Caco-2 (cell line): ENCODE measurements around the gene ALK. TPM values are rescaled to one million over a fixed set of nuclear protein-coding genes. Genes with fewer than 3 reads are reported as not detected.

ENCODE experiments used
- BruUV-seq: library from RNA; stranded (reverse); fragments of 400-500 nt; replicated peaks from 2 replicates; lab custom pipeline; 2021; lab: Mats Ljungman, UMichigan
- CTCF ChIA-PET: fragments of 300-600 bp; sonication (Branson Sonifier 250); formaldehyde crosslinking; loops from one replicate; lab custom pipeline; 2022; ENCODE audit warnings: antibody characterized with exemption; lab: Charles Lee
- POLR2A ChIA-PET: fragments of 300-600 bp; sonication (Branson Sonifier 250); formaldehyde crosslinking; loops from one replicate; lab custom pipeline; 2022; ENCODE audit warnings: antibody characterized with exemption; lab: Charles Lee
- DNase-seq, 2 experiments: peaks; one replicate each; pipeline versions ENCODE4 v3.0.0 to v3.0.0-alpha.2; 2020 to 2022
- H3K27me3 ChIP-seq: replicated peaks from 2 replicates; pipeline ENCODE4 v1.6.0; 2011; ENCODE audit warnings: low read length; ENCODE audit not compliant: control insufficient read depth, insufficient read depth
- H3K36me3 ChIP-seq: 2 replicates; pipeline ENCODE4 v1.5.1; 2011; ENCODE audit warnings: low read length; ENCODE audit not compliant: control insufficient read depth, insufficient read depth
- H3K4me1 ChIP-seq: fragments of 250-450 bp; sonication (Bioruptor Pico); 2 replicates; pipeline ENCODE4 v1.5.1; 2020; ENCODE audit warnings: mild to moderate bottlenecking
- H3K4me3 ChIP-seq: 2 replicates; pipeline ENCODE4 v1.5.1; 2011; ENCODE audit warnings: low read depth, mild to moderate bottlenecking, control low read depth, low read length
- H3K9me3 ChIP-seq: fragments of 250-450 bp; sonication (Bioruptor Pico); 2 replicates; pipeline ENCODE4 v1.5.1; 2020; ENCODE audit warnings: mild to moderate bottlenecking, moderate library complexity
- H3K27ac Mint-ChIP-seq: one replicate; pipeline ENCODE4 v1.8.0; 2022; ENCODE audit warnings: mixed read lengths; ENCODE audit not compliant: unreplicated experiment
- H3K27me3 Mint-ChIP-seq: one replicate; pipeline ENCODE4 v1.8.0; 2022; ENCODE audit warnings: mixed read lengths; ENCODE audit not compliant: insufficient read depth, unreplicated experiment
- H3K36me3 Mint-ChIP-seq: one replicate; pipeline ENCODE4 v1.8.0; 2022; ENCODE audit warnings: mild to moderate bottlenecking, mixed read lengths; ENCODE audit not compliant: insufficient read depth, unreplicated experiment
- H3K4me1 Mint-ChIP-seq: one replicate; pipeline ENCODE4 v1.8.0; 2022; ENCODE audit warnings: low read depth, mixed read lengths; ENCODE audit not compliant: unreplicated experiment
- H3K4me3 Mint-ChIP-seq: one replicate; pipeline ENCODE4 v1.8.0; 2022; ENCODE audit warnings: mild to moderate bottlenecking, moderate library complexity, mixed read lengths; ENCODE audit not compliant: unreplicated experiment
- H3K9me3 Mint-ChIP-seq: one replicate; pipeline ENCODE4 v1.8.0; 2022; ENCODE audit warnings: mixed read lengths; ENCODE audit not compliant: unreplicated experiment
- CTCF ChIP-seq, 2 experiments: fragments of 200-600 bp in 1 of 2; IDR thresholded peaks; 1 replicate in 1 of 2; 2 replicates in 1 of 2; pipeline versions ENCODE4 v1.5.1 to v1.8.0; 2011 to 2022; ENCODE audit warnings: antibody characterized with exemption in 1 of 2, control low read depth in 1 of 2, inconsistent platforms in 1 of 2, low read depth in 1 of 2, low read length in 1 of 2, mild to moderate bottlenecking in 1 of 2, moderate library complexity in 1 of 2; ENCODE audit not compliant: insufficient read depth in 1 of 2, severe bottlenecking in 1 of 2, unreplicated experiment in 1 of 2
- intact Hi-C: fragments of 100-400 bp; cut with micrococcal nuclease; formaldehyde crosslinking; loops from one replicate; pipeline ENCODE4 v1.10.0; 2022; ENCODE audit not compliant: unreplicated experiment
- total RNA-seq: library from RNA; stranded (reverse); gene quantifications from 2 replicates; pipeline ENCODE4 v1.2.3, GENCODE V29; 2022

The ALK gene
- total RNA-seq, 1 experiment from 2014 or later, result 0.11 TPM

- ChIA-PET CTCF (no interaction called here), POLR2A (no interaction called here)
- H3K27ac Mint-ChIP-seq, result no peak overlapping the region
- no peak overlapping the region for H3K4me3 ChIP-seq
- peaks cover 18% of the 10 kb centered on the region for H3K27me3 Mint-ChIP-seq
- intact Hi-C loops, result no loop called here
- BruUV-seq, result no TSS peak
- no peak for TF ChIP-seq CTCF (IDR thresholded peaks at IDR 0.05; ENCODE audit: insufficient read depth in 1 of 2, low read depth in 1 of 2, low read length in 1 of 2, severe bottlenecking in 1 of 2, unreplicated experiment in 1 of 2)
- H3K4me1 ChIP-seq, result no peaks in the 10 kb centered on the region
- no peak overlapping the region for H3K4me3 Mint-ChIP-seq
- H3K9me3 Mint-ChIP-seq, result no peaks in the 10 kb centered on the region
- H3K4me1 Mint-ChIP-seq, result no peaks in the 10 kb centered on the region
- H3K36me3 Mint-ChIP-seq, result no peaks in the 10 kb centered on the region
- no peaks in the 10 kb centered on the region; the same call in 1 of the 2 replicates for H3K27me3 ChIP-seq
- DNase-seq, result no peak
- H3K9me3 ChIP-seq, result no peaks in the 10 kb centered on the region
- H3K36me3 ChIP-seq, result no peaks in the 10 kb centered on the region
These were observed 55.9 kb downstream of the ALK start for GRCh38 chr2:29865512-29865911.

DNA sequence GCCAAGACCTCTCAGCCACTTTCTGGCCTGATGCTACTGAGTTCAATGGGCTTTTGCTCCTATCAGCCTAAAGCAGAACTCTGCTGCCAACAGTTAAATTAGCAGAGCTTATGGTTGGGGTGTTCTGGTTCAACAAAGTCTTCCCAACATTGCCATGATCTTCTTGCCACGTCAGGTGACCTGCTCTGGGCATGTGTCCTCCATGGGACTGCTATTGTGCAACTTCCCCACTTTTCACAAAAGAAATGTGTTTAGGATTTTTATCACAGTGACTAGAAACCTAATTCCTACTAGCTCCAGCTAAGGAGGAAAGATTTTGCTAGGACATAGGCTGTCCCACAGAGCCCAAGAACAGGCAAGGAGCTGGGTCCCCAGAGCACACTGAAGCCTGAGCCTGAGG is 56.4 kb downstream of the ALK start:
- BruUV-seq, result no TSS peak
- Histone ChIP-seq H3K9me3 (no peaks in the 10 kb centered on the region), H3K4me3 (no peak overlapping the region), H3K4me1 (no peaks in the 10 kb centered on the region), H3K36me3 (no peaks in the 10 kb centered on the region), H3K27me3 (no peaks in the 10 kb centered on the region; the same call in 1 of the 2 replicates)
- H3K27me3 Mint-ChIP-seq, result peaks cover 22% of the 10 kb centered on the region
- ChIA-PET CTCF (no interaction called here), POLR2A (no interaction called here)
- no peaks in the 10 kb centered on the region for H3K36me3 Mint-ChIP-seq
- H3K4me3 Mint-ChIP-seq, result no peak overlapping the region
- TF ChIP-seq CTCF (IDR thresholded peaks at IDR 0.05; ENCODE audit: insufficient read depth in 1 of 2, low read depth in 1 of 2, low read length in 1 of 2, severe bottlenecking in 1 of 2, unreplicated experiment in 1 of 2), result no peak
- no peak for DNase-seq
- H3K27ac Mint-ChIP-seq, result no peak overlapping the region
- no peaks in the 10 kb centered on the region for H3K4me1 Mint-ChIP-seq
- H3K9me3 Mint-ChIP-seq, result no peaks in the 10 kb centered on the region
- intact Hi-C loops, result no loop called here

DNA sequence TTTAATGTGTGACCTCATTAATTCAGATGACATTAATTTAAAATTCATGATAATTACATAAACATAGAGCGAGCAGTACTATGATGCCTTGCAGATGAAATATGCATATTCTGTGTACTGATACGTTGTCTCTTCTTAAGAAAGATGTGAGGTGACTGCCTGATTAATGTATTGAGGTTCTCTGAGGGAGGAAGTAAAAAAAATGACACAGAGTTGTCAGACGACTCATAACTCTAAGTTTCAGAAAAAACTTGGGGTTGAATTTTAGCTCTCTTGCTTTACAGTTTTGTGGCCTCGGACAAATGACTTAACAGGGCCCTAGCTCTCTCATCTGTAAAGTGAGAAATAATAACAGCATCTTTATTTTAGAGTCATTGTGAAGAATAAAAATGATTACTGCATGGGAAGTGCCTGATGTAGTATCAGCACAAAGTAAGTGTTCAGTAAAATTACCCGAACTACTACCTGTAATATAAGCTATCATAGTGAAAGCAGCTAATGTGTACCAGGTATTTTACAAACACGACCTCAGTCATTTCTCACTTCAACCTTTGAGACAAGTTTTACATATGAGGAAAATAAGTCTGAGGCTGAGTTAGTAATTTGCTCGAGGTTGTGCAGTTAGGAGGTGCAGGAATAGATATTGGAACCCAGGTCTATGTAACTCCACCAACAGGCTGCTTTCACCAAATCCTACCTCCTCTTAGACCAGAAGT is 65.3 kb downstream of the ALK start:
- Mint-ChIP-seq H3K4me1 (no peaks in the 10 kb centered on the region), H3K27me3 (peaks cover 43% of the 10 kb centered on the region), H3K9me3 (peaks cover 6% of the 10 kb centered on the region), H3K36me3 (no peaks in the 10 kb centered on the region), H3K4me3 (no peak overlapping the region), H3K27ac (no peak overlapping the region)
- BruUV-seq, result no TSS peak
- H3K9me3 ChIP-seq, result no peaks in the 10 kb centered on the region
- no peaks in the 10 kb centered on the region for H3K36me3 ChIP-seq
- no peaks in the 10 kb centered on the region for H3K27me3 ChIP-seq
- no peak for DNase-seq
- ChIA-PET CTCF (no interaction called here), POLR2A (no interaction called here)
- intact Hi-C loops, result no loop called here
- no peak for TF ChIP-seq CTCF (IDR thresholded peaks at IDR 0.05; ENCODE audit: insufficient read depth in 1 of 2, low read depth in 1 of 2, low read length in 1 of 2, severe bottlenecking in 1 of 2, unreplicated experiment in 1 of 2)
- no peak overlapping the region for H3K4me3 ChIP-seq
- H3K4me1 ChIP-seq, result no peaks in the 10 kb centered on the region
